K562 (cell line): ENCODE measurements around the gene GPRIN2.

Experiments used
- BRD4 ChIP-seq: fragments of 200-600 bp; sonication (generic); IDR thresholded peaks from 2 replicates; pipeline ENCODE4 v1.6.1; 2017; ENCODE audit warnings: inconsistent platforms
- KAT2B ChIP-seq: IDR thresholded peaks from one replicate; pipeline ENCODE4 v1.6.1; 2012; ENCODE audit warnings: low read depth, mild to moderate bottlenecking, control low read depth, inconsistent platforms, low read length, moderate library complexity
- NFE2 ChIP-seq: IDR thresholded peaks from 2 replicates; pipeline ENCODE4 v1.6.1; 2014; ENCODE audit warnings: antibody characterized with exemption, low read depth
- RAD21 ChIP-seq, 2 experiments: fragments of 250-450 bp in 1 of 2; fragments of 450-650 bp in 1 of 2; sonication (Bioruptor Pico) in 1 of 2; formaldehyde crosslinking in 1 of 2; IDR thresholded peaks in 1 of 2; conservative IDR thresholded peaks in 1 of 2; 2 replicates each; pipeline versions ENCODE4 v1.4.0 to v1.8.0; 2020 to 2022; ENCODE audit warnings: mild to moderate bottlenecking in 2 of 2, moderate library complexity in 1 of 2
- RAD51 ChIP-seq: fragments of 450-650 bp; IDR thresholded peaks from 2 replicates; pipeline ENCODE4 v1.7.1; 2016; ENCODE audit warnings: low read depth, mild to moderate bottlenecking, borderline replicate concordance
- SREBF2 ChIP-seq: sonication (generic); formaldehyde crosslinking; IDR thresholded peaks from 2 replicates; pipeline ENCODE4 v1.4.0; 2020; ENCODE audit warnings: mild to moderate bottlenecking, missing genetic modification reagents
- ZNF431 ChIP-seq: sonication (generic); formaldehyde crosslinking; IDR thresholded peaks from 2 replicates; pipeline ENCODE4 v1.8.0; 2022; ENCODE audit warnings: mild to moderate bottlenecking, missing genetic modification reagents
- ZNF76 ChIP-seq: fragments of 250-450 bp; sonication (Bioruptor Pico); IDR thresholded peaks from 2 replicates; pipeline ENCODE4 v1.4.0; 2020; ENCODE audit warnings: mild to moderate bottlenecking, moderate library complexity, borderline replicate concordance
- TF ChIP-seq, protein P1 (sequence below): fragments of 200-800 bp; sonication (Bioruptor generic); IDR thresholded peaks from 2 replicates; pipeline ENCODE4 v1.6.1; 2017; ENCODE audit warnings: missing genetic modification characterization, missing compliant biosample characterization
- TF ChIP-seq, protein P2 (sequence below): IDR thresholded peaks from 2 replicates; pipeline ENCODE4 v1.6.1; 2016; ENCODE audit warnings: missing genetic modification characterization, missing compliant biosample characterization
- TF ChIP-seq, protein P3 (sequence below), 3 experiments: IDR thresholded peaks in 2 of 3; conservative IDR thresholded peaks in 1 of 3; 2 replicates each; pipeline ENCODE4 v1.5.1; 2011 to 2012; ENCODE audit warnings: low read length in 3 of 3, mild to moderate bottlenecking in 3 of 3, control low read depth in 2 of 3, improper control_type of control experiment in 1 of 3, inconsistent platforms in 1 of 3, low read depth in 1 of 3, mixed read lengths in 1 of 3, moderate library complexity in 1 of 3; ENCODE audit not compliant: insufficient read depth in 2 of 3
- TF ChIP-seq, protein P4 (sequence below): sonication (generic); formaldehyde crosslinking; IDR thresholded peaks from 2 replicates; pipeline ENCODE4 v1.9.0; 2022; ENCODE audit warnings: mild to moderate bottlenecking, missing genetic modification reagents
- TF ChIP-seq, protein P5 (sequence below), 3 experiments: fragments of 200-800 bp in 1 of 3; fragments of 250-450 bp in 1 of 3; fragments of 450-650 bp in 1 of 3; sonication (Bioruptor Pico) in 1 of 3; sonication (Bioruptor generic) in 1 of 3; formaldehyde crosslinking in 1 of 3; IDR thresholded peaks; 2 replicates each; pipeline versions ENCODE4 v1.6.1 to v1.8.0; 2016 to 2022; ENCODE audit warnings: mild to moderate bottlenecking in 2 of 3, missing genetic modification characterization in 2 of 3, missing compliant biosample characterization in 1 of 3, moderate library complexity in 1 of 3

DNA sequence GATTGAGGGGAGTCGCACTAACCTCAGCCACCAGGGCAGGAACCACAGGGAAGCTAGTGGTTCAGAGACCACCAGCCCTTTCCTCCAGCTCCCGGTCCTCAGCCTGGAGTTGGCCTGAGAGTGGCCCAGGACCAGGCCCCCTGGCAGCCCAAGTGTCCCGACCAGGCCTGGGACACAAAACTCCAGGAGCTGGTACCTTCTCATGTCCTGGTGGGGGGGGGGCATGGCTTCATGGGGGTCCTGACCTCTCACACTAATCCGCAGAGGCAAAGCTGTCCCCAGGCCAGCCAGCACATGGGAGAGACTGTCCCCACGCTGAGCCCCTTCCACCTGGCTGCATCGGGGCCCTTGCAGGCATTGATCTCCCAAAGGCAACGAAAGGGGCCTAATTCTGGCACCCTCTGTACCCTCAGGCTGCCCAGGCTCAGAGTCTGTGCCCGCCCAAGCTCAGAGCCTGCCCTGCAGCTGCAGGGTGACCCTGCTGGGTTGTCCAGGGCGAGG lies 28.2 kb downstream of the GPRIN2 start:
- TF ChIP-seq, protein P1, sequence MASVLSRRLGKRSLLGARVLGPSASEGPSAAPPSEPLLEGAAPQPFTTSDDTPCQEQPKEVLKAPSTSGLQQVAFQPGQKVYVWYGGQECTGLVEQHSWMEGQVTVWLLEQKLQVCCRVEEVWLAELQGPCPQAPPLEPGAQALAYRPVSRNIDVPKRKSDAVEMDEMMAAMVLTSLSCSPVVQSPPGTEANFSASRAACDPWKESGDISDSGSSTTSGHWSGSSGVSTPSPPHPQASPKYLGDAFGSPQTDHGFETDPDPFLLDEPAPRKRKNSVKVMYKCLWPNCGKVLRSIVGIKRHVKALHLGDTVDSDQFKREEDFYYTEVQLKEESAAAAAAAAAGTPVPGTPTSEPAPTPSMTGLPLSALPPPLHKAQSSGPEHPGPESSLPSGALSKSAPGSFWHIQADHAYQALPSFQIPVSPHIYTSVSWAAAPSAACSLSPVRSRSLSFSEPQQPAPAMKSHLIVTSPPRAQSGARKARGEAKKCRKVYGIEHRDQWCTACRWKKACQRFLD (CRISPR knock-in tag), result no peak
- TF ChIP-seq, protein P2, sequence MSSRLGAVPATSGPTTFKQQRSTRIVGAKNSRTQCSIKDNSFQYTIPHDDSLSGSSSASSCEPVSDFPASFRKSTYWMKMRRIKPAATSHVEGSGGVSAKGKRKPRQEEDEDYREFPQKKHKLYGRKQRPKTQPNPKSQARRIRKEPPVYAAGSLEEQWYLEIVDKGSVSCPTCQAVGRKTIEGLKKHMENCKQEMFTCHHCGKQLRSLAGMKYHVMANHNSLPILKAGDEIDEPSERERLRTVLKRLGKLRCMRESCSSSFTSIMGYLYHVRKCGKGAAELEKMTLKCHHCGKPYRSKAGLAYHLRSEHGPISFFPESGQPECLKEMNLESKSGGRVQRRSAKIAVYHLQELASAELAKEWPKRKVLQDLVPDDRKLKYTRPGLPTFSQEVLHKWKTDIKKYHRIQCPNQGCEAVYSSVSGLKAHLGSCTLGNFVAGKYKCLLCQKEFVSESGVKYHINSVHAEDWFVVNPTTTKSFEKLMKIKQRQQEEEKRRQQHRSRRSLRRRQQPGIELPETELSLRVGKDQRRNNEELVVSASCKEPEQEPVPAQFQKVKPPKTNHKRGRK (tag), result no peak
- TF ChIP-seq ZNF431 (CRISPR knock-in tag) (no peak), ZNF76 (no peak), SREBF2 (CRISPR knock-in tag) (no peak), BRD4 (no peak), NFE2 (no peak), RAD51 (no peak), RAD21 (CRISPR knock-in tag; conservative IDR thresholded peaks at IDR 0.05 in 1 of 2, IDR thresholded peaks at IDR 0.05 in 1 of 2) (no peak), KAT2B (no peak)
- TF ChIP-seq, protein P3, sequence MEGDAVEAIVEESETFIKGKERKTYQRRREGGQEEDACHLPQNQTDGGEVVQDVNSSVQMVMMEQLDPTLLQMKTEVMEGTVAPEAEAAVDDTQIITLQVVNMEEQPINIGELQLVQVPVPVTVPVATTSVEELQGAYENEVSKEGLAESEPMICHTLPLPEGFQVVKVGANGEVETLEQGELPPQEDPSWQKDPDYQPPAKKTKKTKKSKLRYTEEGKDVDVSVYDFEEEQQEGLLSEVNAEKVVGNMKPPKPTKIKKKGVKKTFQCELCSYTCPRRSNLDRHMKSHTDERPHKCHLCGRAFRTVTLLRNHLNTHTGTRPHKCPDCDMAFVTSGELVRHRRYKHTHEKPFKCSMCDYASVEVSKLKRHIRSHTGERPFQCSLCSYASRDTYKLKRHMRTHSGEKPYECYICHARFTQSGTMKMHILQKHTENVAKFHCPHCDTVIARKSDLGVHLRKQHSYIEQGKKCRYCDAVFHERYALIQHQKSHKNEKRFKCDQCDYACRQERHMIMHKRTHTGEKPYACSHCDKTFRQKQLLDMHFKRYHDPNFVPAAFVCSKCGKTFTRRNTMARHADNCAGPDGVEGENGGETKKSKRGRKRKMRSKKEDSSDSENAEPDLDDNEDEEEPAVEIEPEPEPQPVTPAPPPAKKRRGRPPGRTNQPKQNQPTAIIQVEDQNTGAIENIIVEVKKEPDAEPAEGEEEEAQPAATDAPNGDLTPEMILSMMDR (IDR thresholded peaks at IDR 0.05 in 2 of 3, conservative IDR thresholded peaks at IDR 0.05 in 1 of 3; ENCODE audit: insufficient read depth in 2 of 3, low read depth in 1 of 3, low read length in 3 of 3), result no peak
- TF ChIP-seq, protein P4, sequence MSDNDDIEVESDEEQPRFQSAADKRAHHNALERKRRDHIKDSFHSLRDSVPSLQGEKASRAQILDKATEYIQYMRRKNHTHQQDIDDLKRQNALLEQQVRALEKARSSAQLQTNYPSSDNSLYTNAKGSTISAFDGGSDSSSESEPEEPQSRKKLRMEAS, result no peak
- TF ChIP-seq, protein P5, sequence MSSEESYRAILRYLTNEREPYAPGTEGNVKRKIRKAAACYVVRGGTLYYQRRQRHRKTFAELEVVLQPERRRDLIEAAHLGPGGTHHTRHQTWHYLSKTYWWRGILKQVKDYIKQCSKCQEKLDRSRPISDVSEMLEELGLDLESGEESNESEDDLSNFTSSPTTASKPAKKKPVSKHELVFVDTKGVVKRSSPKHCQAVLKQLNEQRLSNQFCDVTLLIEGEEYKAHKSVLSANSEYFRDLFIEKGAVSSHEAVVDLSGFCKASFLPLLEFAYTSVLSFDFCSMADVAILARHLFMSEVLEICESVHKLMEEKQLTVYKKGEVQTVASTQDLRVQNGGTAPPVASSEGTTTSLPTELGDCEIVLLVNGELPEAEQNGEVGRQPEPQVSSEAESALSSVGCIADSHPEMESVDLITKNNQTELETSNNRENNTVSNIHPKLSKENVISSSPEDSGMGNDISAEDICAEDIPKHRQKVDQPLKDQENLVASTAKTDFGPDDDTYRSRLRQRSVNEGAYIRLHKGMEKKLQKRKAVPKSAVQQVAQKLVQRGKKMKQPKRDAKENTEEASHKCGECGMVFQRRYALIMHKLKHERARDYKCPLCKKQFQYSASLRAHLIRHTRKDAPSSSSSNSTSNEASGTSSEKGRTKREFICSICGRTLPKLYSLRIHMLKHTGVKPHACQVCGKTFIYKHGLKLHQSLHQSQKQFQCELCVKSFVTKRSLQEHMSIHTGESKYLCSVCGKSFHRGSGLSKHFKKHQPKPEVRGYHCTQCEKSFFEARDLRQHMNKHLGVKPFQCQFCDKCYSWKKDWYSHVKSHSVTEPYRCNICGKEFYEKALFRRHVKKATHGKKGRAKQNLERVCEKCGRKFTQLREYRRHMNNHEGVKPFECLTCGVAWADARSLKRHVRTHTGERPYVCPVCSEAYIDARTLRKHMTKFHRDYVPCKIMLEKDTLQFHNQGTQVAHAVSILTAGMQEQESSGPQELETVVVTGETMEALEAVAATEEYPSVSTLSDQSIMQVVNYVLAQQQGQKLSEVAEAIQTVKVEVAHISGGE (CRISPR knock-in tag; IDR thresholded peaks at IDR 0.05), result no peak
